SU-DHL-6 (cell line): ENCODE data around the gene TMEM273.

ENCODE experiments used
- H2AFZ ChIP-seq: fragments of 200-600 bp; sonication (generic); 2 replicates; pipeline ENCODE4 v1.6.1; 2014; ENCODE audit warnings: low read depth, mild to moderate bottlenecking, moderate library complexity, mixed read lengths, antibody characterized with exemption, low read length; ENCODE audit not compliant: severe bottlenecking
- H3F3A ChIP-seq: fragments of 200-600 bp; shearing (Covaris generic); 2 replicates; pipeline ENCODE4 v1.6.0; 2016; ENCODE audit warnings: antibody characterized with exemption, mild to moderate bottlenecking; ENCODE audit not compliant: insufficient read depth
- H3K27ac ChIP-seq: fragments of 200-600 bp; sonication (generic); 2 replicates; pipeline ENCODE4 v1.5.1; 2016; ENCODE audit warnings: low read depth, mild to moderate bottlenecking, low read length, moderate library complexity, mixed read lengths
- H3K27me3 ChIP-seq: fragments of 200-600 bp; sonication (generic), shearing (Covaris generic); 2 replicates; pipeline ENCODE4 v1.6.0; 2014; ENCODE audit warnings: mild to moderate bottlenecking, low read length
- H3K36me3 ChIP-seq: fragments of 200-600 bp; sonication (generic); 2 replicates; pipeline ENCODE4 v1.6.1; 2014; ENCODE audit warnings: mild to moderate bottlenecking, low read length, mixed read lengths
- H3K4me2 ChIP-seq: fragments of 300-600, 200-600 bp; shearing (Covaris generic), sonication (generic); 2 replicates; pipeline ENCODE4 v1.6.0; 2014; ENCODE audit warnings: low read length, low read depth, mild to moderate bottlenecking; ENCODE audit not compliant: poor library complexity, severe bottlenecking
- H3K4me3 ChIP-seq: fragments of 200-600 bp; sonication (generic); 2 replicates; pipeline ENCODE4 v1.5.1; 2014; ENCODE audit warnings: antibody characterized with exemption, low read length, mild to moderate bottlenecking, mixed read lengths; ENCODE audit not compliant: insufficient read depth, poor library complexity, severe bottlenecking
- H3K79me2 ChIP-seq: fragments of 200-600 bp; sonication (generic); 2 replicates; pipeline ENCODE4 v1.6.1; 2014; ENCODE audit warnings: mild to moderate bottlenecking, low read length, moderate library complexity; ENCODE audit not compliant: insufficient read depth
- H3K9ac ChIP-seq: fragments of 200-600 bp; sonication (generic); 2 replicates; pipeline ENCODE4 v1.7.0; 2014; ENCODE audit warnings: mild to moderate bottlenecking, low read length
- H3K9me2 ChIP-seq: fragments of 200-600 bp; sonication (generic); replicated peaks from 2 replicates; pipeline ENCODE4 v1.6.1; 2014; ENCODE audit warnings: low read length; ENCODE audit not compliant: insufficient read depth
- H3K9me3 ChIP-seq: fragments of 200-600 bp; sonication (generic); 2 replicates; pipeline ENCODE4 v1.6.1; 2014; ENCODE audit warnings: low read length, mixed read lengths; ENCODE audit not compliant: insufficient read depth
- H4K20me1 ChIP-seq: fragments of 200-600 bp; sonication (generic); 2 replicates; pipeline ENCODE4 v1.6.1; 2014; ENCODE audit warnings: low read depth, mild to moderate bottlenecking, antibody characterized with exemption, low read length, moderate library complexity, mixed read lengths
- EZH2phosphoT487 ChIP-seq: fragments of 200-600 bp; sonication (generic), shearing (Covaris generic); conservative IDR thresholded peaks from 2 replicates; pipeline ENCODE4 v1.6.1; 2018; ENCODE audit warnings: mild to moderate bottlenecking, antibody characterized with exemption, low read length, moderate library complexity, mixed read lengths
- TF ChIP-seq, protein P1 (sequence below): fragments of 200-600 bp; sonication (generic); IDR thresholded peaks from one replicate; pipeline ENCODE4 v1.5.1; 2017; ENCODE audit warnings: antibody characterized with exemption, mild to moderate bottlenecking, low read length, moderate library complexity; ENCODE audit not compliant: insufficient read depth, poor library complexity, severe bottlenecking

The TMEM273 gene

DNA sequence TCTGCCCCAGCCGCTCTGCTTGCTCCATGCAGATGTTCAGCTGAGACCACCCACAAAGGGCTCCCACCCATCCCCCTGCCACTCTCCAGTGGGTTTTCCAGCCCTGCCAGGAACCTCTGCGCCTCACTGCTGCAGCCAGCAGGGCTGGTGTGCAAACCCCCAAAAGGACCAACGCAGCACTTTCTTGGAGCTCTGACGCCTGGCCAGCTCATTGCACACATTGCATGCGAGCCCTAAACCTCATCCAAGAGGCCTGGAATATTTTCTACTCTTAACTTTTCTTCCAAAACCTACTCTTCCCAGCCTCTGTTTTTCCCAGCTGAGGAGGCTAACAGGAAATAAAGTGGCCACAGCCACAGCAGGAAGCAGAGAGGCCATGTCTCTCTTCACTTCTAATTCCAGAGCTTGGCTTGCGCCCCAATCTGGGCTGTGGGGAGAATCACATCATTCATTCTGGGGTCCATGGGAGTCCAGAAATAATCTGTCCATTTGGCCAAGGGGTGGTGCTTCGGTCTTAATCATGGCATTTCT, 49.8 kb downstream of the TMEM273 start:
- Histone ChIP-seq H2AFZ (no peak overlapping the region), H3K4me2 (no peak overlapping the region), H3K27me3 (no peaks in the 10 kb centered on the region), H3F3A (no peaks in the 10 kb centered on the region), H3K4me3 (no peak overlapping the region), H3K79me2 (no peaks in the 10 kb centered on the region), H3K27ac (no peak overlapping the region), H3K36me3 (no peaks in the 10 kb centered on the region), H3K9me2 (no peaks in the 10 kb centered on the region), H3K9me3 (no peaks in the 10 kb centered on the region), H4K20me1 (no peaks in the 10 kb centered on the region), H3K9ac (no peak overlapping the region)
- no peak for TF ChIP-seq EZH2phosphoT487
- TF ChIP-seq, protein P1, sequence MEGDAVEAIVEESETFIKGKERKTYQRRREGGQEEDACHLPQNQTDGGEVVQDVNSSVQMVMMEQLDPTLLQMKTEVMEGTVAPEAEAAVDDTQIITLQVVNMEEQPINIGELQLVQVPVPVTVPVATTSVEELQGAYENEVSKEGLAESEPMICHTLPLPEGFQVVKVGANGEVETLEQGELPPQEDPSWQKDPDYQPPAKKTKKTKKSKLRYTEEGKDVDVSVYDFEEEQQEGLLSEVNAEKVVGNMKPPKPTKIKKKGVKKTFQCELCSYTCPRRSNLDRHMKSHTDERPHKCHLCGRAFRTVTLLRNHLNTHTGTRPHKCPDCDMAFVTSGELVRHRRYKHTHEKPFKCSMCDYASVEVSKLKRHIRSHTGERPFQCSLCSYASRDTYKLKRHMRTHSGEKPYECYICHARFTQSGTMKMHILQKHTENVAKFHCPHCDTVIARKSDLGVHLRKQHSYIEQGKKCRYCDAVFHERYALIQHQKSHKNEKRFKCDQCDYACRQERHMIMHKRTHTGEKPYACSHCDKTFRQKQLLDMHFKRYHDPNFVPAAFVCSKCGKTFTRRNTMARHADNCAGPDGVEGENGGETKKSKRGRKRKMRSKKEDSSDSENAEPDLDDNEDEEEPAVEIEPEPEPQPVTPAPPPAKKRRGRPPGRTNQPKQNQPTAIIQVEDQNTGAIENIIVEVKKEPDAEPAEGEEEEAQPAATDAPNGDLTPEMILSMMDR, result no peak

DNA sequence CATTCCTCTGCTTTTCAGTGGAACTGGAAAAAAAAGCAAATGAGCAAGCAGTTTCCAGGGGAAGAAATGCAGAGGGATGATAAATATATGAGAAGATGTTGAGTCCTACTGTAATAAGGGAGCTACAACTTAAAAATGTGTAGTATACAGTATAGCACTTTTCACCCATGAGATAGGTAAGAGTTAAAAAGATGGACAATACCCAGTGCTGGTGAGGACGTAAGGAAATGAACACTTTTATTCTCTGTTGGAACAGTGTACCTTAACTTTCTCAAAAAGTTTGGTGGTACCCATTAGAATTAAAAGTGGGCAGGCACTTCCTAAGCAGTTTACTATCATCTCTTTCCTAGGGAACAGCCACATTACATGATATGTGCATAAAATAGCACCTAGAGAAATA, 51.7 kb downstream of the TMEM273 start:
- Histone ChIP-seq H3K27ac (no peak overlapping the region), H3K36me3 (no peaks in the 10 kb centered on the region), H3K9ac (no peak overlapping the region), H3K4me2 (no peak overlapping the region), H3K9me2 (no peaks in the 10 kb centered on the region), H3K4me3 (no peak overlapping the region), H3K27me3 (no peaks in the 10 kb centered on the region), H4K20me1 (no peaks in the 10 kb centered on the region), H3K79me2 (no peaks in the 10 kb centered on the region), H2AFZ (no peak overlapping the region), H3F3A (no peaks in the 10 kb centered on the region), H3K9me3 (no peaks in the 10 kb centered on the region)
- TF ChIP-seq, protein P1, result no peak
- no peak for TF ChIP-seq EZH2phosphoT487

DNA sequence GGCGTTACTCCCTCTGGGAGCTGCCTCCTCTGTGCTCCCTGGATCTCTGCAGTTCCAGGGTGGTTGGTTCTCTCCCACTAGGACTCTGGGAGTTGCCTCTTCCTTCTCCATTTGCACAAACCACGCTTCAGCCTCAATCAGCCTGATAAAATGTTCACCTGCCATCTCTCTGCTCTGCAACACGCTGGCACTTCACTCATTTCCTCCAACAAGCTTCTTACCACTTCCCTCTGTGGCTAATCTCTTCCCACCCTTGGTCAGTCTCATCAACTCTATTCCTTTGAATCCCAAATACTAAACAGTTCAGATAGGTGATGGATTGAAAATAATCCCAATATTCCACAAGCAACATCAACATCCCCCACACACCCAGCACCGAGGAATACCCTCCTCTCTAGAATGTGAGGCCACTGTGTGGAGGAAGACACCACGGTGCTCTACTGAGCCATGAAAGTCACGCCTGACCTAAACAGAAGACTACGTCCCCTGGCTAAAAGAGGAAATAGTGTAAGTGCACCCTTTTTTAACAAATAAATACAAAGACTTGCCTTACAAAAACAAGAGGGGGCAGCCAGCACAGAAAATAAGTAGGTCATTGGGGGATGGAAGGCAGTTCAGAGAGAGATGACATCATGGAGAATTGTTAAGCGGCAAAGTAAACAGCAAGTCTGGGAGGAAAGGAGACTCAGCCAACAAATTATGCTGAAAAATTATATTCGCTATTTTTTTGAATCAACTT, 52.4 kb downstream of the TMEM273 start:
- no peak overlapping the region for H3K4me2 ChIP-seq
- H3K79me2 ChIP-seq, result no peaks in the 10 kb centered on the region
- H3K9ac ChIP-seq, result no peak overlapping the region
- no peaks in the 10 kb centered on the region for H3K9me3 ChIP-seq
- no peaks in the 10 kb centered on the region for H4K20me1 ChIP-seq
- H3K27me3 ChIP-seq, result no peaks in the 10 kb centered on the region
- no peaks in the 10 kb centered on the region for H3K9me2 ChIP-seq
- TF ChIP-seq, protein P1, result no peak
- no peak for TF ChIP-seq EZH2phosphoT487
- H3K36me3 ChIP-seq, result no peaks in the 10 kb centered on the region
- no peaks in the 10 kb centered on the region for H3F3A ChIP-seq
- H2AFZ ChIP-seq, result no peak overlapping the region
- no peak overlapping the region for H3K27ac ChIP-seq
- H3K4me3 ChIP-seq, result no peak overlapping the region
